Body of pancreas (tissue), 4 donors: ENCODE measurements around the gene DNAJC25.

Experiments used
- CTCF ChIP-seq, 7 experiments: fragments of 450-650 bp in 4 of 7; fragments of 200-600 bp in 3 of 7; sonication (generic) in 3 of 7; IDR thresholded peaks; one replicate each; pipeline ENCODE4 v1.5.1; 2016 to 2019; ENCODE audit warnings: antibody characterized with exemption in 7 of 7
- POLR2A ChIP-seq, 3 donors: fragments of 450-650 bp; IDR thresholded peaks; one replicate each; pipeline ENCODE4 v1.6.1; 2016; ENCODE audit warnings: antibody characterized with exemption in 3 of 3, mild to moderate bottlenecking in 2 of 3

GRCh38 chr9:111630964-111631213, 245 bp upstream of the DNAJC25 start:
- TF ChIP-seq CTCF (IDR thresholded peaks at IDR 0.05) (no peak), POLR2A (IDR thresholded peaks at IDR 0.05) (no peak)
